Endothelial cell of umbilical vein (primary cell): ENCODE results near the gene C17orf114.

Experiments used
- BruUV-seq: library from RNA; stranded (reverse); fragments of 400-500 nt; replicated peaks from 2 replicates; lab custom pipeline; 2021; lab: Mats Ljungman, UMichigan
- CTCF ChIA-PET: fragments of 300-600, 350-600 bp; sonication (Branson Sonifier 250); formaldehyde crosslinking; loops from one replicate; lab custom pipeline; 2021; ENCODE audit warnings: antibody characterized with exemption, inconsistent platforms; lab: Charles Lee
- POLR2A ChIA-PET: fragments of 300-600, 350-600 bp; sonication (Branson Sonifier 250); formaldehyde crosslinking; loops from one replicate; lab custom pipeline; 2021; ENCODE audit warnings: antibody characterized with exemption, inconsistent platforms; lab: Charles Lee
- DNase-seq: peaks from one replicate; pipeline ENCODE4 v3.0.0-alpha.2; 2011; ENCODE audit warnings: low read depth, low spot score
- FAIRE-seq: peaks from 2 replicates; lab custom pipeline; 2011; peaks lifted over from hg19 to GRCh38; lab: Jason Lieb, UNC
- H2AFZ ChIP-seq: 2 replicates; pipeline ENCODE4 v1.6.0; 2012; ENCODE audit warnings: low read depth, low read length, control low read depth, inconsistent platforms
- H3K27ac ChIP-seq: 2 replicates; pipeline ENCODE4 v1.5.1; 2011; ENCODE audit warnings: low read depth, mild to moderate bottlenecking, control low read depth, low read length, moderate library complexity; ENCODE audit not compliant: insufficient read depth
- H3K27me3 ChIP-seq, 2 experiments: 2 replicates each; pipeline versions ENCODE4 v1.6.0 to v1.6.1; 2011; ENCODE audit warnings: low read length in 2 of 2, mixed read lengths in 1 of 2; ENCODE audit not compliant: control insufficient read depth in 2 of 2, insufficient read depth in 2 of 2
- H3K36me3 ChIP-seq, 2 experiments: 2 replicates in 1 of 2; 3 replicates in 1 of 2; pipeline ENCODE4 v1.5.1; 2011; ENCODE audit warnings: low read length in 2 of 2, mild to moderate bottlenecking in 1 of 2, moderate library complexity in 1 of 2; ENCODE audit not compliant: control insufficient read depth in 2 of 2, insufficient read depth in 2 of 2; ENCODE audit errors: extremely low read depth in 1 of 2
- H3K4me1 ChIP-seq: 3 replicates; pipeline ENCODE4 v1.5.1; 2011; ENCODE audit warnings: mild to moderate bottlenecking, low read length; ENCODE audit not compliant: control insufficient read depth, insufficient read depth; ENCODE audit errors: extremely low read depth
- H3K4me2 ChIP-seq: 2 replicates; pipeline ENCODE4 v1.6.1; 2011; ENCODE audit warnings: low read length, control low read depth, mixed read lengths; ENCODE audit not compliant: insufficient read depth
- H3K4me3 ChIP-seq, 3 experiments: fragments of 200-600 bp in 1 of 3; sonication (generic), shearing (Covaris generic) in 1 of 3; replicated peaks in 1 of 3; 2 replicates each; pipeline ENCODE4 v1.5.1; 2011 to 2016; ENCODE audit warnings: control low read depth in 3 of 3, low read length in 3 of 3, mild to moderate bottlenecking in 2 of 3, inconsistent platforms in 1 of 3, low read depth in 1 of 3, moderate library complexity in 1 of 3; ENCODE audit not compliant: insufficient read depth in 1 of 3
- H3K79me2 ChIP-seq: 2 replicates; pipeline ENCODE4 v1.6.0; 2012; ENCODE audit warnings: low read length, inconsistent platforms; ENCODE audit not compliant: control insufficient read depth, insufficient read depth
- H3K9ac ChIP-seq: replicated peaks from 2 replicates; pipeline ENCODE3; 2011; ENCODE audit warnings: low read length, control low read depth; ENCODE audit not compliant: insufficient read depth; ENCODE audit errors: extremely low read depth
- H3K9me1 ChIP-seq: replicated peaks from 3 replicates; pipeline ENCODE4 v1.6.0; 2011; ENCODE audit warnings: mild to moderate bottlenecking, low read length; ENCODE audit not compliant: control insufficient read depth, insufficient read depth; ENCODE audit errors: extremely low read depth
- H3K9me3 ChIP-seq: replicated peaks from 2 replicates; pipeline ENCODE4 v1.5.1; 2012; ENCODE audit warnings: low read length, inconsistent platforms; ENCODE audit not compliant: control insufficient read depth, insufficient read depth
- H4K20me1 ChIP-seq: replicated peaks from 2 replicates; pipeline ENCODE3; 2011; ENCODE audit warnings: mild to moderate bottlenecking, low read length; ENCODE audit not compliant: control insufficient read depth, insufficient read depth; ENCODE audit errors: extremely low read depth
- EZH2 ChIP-seq: IDR thresholded peaks from 2 replicates; pipeline ENCODE4 v1.6.1; 2012; ENCODE audit warnings: borderline replicate concordance, low read depth, mild to moderate bottlenecking, moderate library complexity, low read length, inconsistent platforms; ENCODE audit not compliant: severe bottlenecking
- FOS ChIP-seq: IDR thresholded peaks from 2 replicates; pipeline ENCODE4 v1.6.1; 2011; ENCODE audit warnings: mild to moderate bottlenecking, low read length, moderate library complexity, borderline replicate concordance; ENCODE audit not compliant: insufficient read depth
- GATA2 ChIP-seq: IDR thresholded peaks from 2 replicates; pipeline ENCODE4 v1.7.0; 2011; ENCODE audit warnings: low read depth, mild to moderate bottlenecking, moderate library complexity, mixed read lengths, low read length; ENCODE audit not compliant: insufficient read length, insufficient read depth
- JUN ChIP-seq: IDR thresholded peaks from 2 replicates; pipeline ENCODE4 v1.6.1; 2011; ENCODE audit warnings: borderline replicate concordance, low read depth; ENCODE audit not compliant: insufficient read length, insufficient read depth
- MAX ChIP-seq: IDR thresholded peaks from 2 replicates; pipeline ENCODE4 v1.6.1; 2011; ENCODE audit not compliant: insufficient read depth, insufficient read length
- POLR2A ChIP-seq: IDR thresholded peaks from 2 replicates; pipeline ENCODE4 v1.6.1; 2012; ENCODE audit warnings: low read depth, mild to moderate bottlenecking, control low read depth, low read length
- POLR2AphosphoS5 ChIP-seq: IDR thresholded peaks from 2 replicates; pipeline ENCODE4 v1.6.1; 2012; ENCODE audit warnings: low read depth, mild to moderate bottlenecking, control low read depth, low read length, moderate library complexity; ENCODE audit not compliant: insufficient read depth
- dilution Hi-C: fragments of 300-500 bp; cut with MboI; formaldehyde crosslinking; loops from one replicate; pipeline ENCODE4 v1.15.0; 2019; ENCODE audit warnings: low sequenced_read_pairs; ENCODE audit not compliant: extremely low pct_ligation_motif_present
- intact Hi-C: fragments of 100-400 bp; cut with micrococcal nuclease; formaldehyde crosslinking; loops from one replicate; pipeline ENCODE4 v1.10.0; 2022

C17orf114 gene

GRCh38 chr17:4766723-4767122, 35.4 kb downstream of the C17orf114 start:
- H3K9me3 ChIP-seq, result no peaks in the 10 kb centered on the region
- no peaks in the 10 kb centered on the region for H3K9me1 ChIP-seq
- CTCF ChIA-PET, result no interaction called here
- no peak overlapping the region for H3K4me2 ChIP-seq
- no peak overlapping the region for H3K9ac ChIP-seq
- H3K36me3 ChIP-seq, result no peaks in the 10 kb centered on the region
- no peaks in the 10 kb centered on the region for H4K20me1 ChIP-seq
- dilution Hi-C loops, result no loop called here
- no TSS peak for BruUV-seq
- peaks cover 4 to 6% of the 10 kb centered on the region in 2 experiments for H3K27me3 ChIP-seq
- FAIRE-seq (no peak), DNase-seq (no peak)
- intact Hi-C loops, result no loop called here
- POLR2A ChIA-PET, result no interaction called here
- H3K79me2 ChIP-seq, result no peaks in the 10 kb centered on the region
- TF ChIP-seq MAX, result no peak
- no peak for TF ChIP-seq JUN
- no peak for TF ChIP-seq FOS
- no peak for TF ChIP-seq POLR2AphosphoS5
- no peak for TF ChIP-seq GATA2
- H3K4me1 ChIP-seq, result no peaks in the 10 kb centered on the region
- H3K4me3 ChIP-seq, result no peak overlapping the region
- no peak overlapping the region for H3K27ac ChIP-seq
- no peak overlapping the region for H2AFZ ChIP-seq

GRCh38 chr17:4766201-4766600, 35.9 kb downstream of the C17orf114 start:
- peaks cover 4 to 6% of the 10 kb centered on the region in 2 experiments for H3K27me3 ChIP-seq
- no peaks in the 10 kb centered on the region for H4K20me1 ChIP-seq
- H3K79me2 ChIP-seq, result no peaks in the 10 kb centered on the region
- no peaks in the 10 kb centered on the region for H3K9me3 ChIP-seq
- CTCF ChIA-PET, result interaction anchor here (1.4 kb wide), 1 partner anchor 18 kb away, joined by 3 read pairs; no protein-coding TSS in a partner anchor
- dilution Hi-C loops (no loop called here), intact Hi-C loops (no loop called here)
- no peak for DNase-seq
- H3K27ac ChIP-seq, result no peak overlapping the region
- POLR2A ChIA-PET, result no interaction called here
- no peak overlapping the region for H3K4me2 ChIP-seq
- no peak for FAIRE-seq
- no peaks in the 10 kb centered on the region for H3K4me1 ChIP-seq
- no peak overlapping the region for H3K4me3 ChIP-seq
- H3K36me3 ChIP-seq, result no peaks in the 10 kb centered on the region
- H3K9me1 ChIP-seq, result no peaks in the 10 kb centered on the region
- TF ChIP-seq POLR2A (no peak), FOS (no peak), POLR2AphosphoS5 (no peak), EZH2 (no peak), GATA2 (no peak)
- H3K9ac ChIP-seq, result no peak overlapping the region
- no peak overlapping the region for H2AFZ ChIP-seq
- no TSS peak for BruUV-seq
